K562 (cell line): ENCODE data around the gene OR52K1. TPM values are rescaled to one million over a fixed set of nuclear protein-coding genes. Genes with fewer than 3 reads are reported as not detected.
A peak's percentile ranks its signal among the peaks of the same experiment; 100 is the strongest.

Source experiments
- ATAC-seq: fragments of 200-7000 bp; cut with Tn5 transposase; 3 replicates; pipeline ENCODE4 v1.9.1; 2020; ENCODE audit warnings: moderate library complexity
- BruUV-seq: library from RNA; stranded (reverse); fragments of 400-500 nt; replicated peaks from 2 replicates; lab custom pipeline; 2021; lab: Mats Ljungman, UMichigan
- CTCF ChIA-PET: fragments of 300-600 bp; formaldehyde crosslinking; extraction: SDS; loops from one replicate; lab custom pipeline; 2021; ENCODE audit warnings: low intra/inter-chr PET ratio; lab: Yijun Ruan, JAX
- POLR2A ChIA-PET: fragments of 300-600, 350-650 bp; sonication (Branson Sonifier 250); formaldehyde crosslinking; extraction: SDS; loops from one replicate; lab custom pipeline; 2021; ENCODE audit warnings: antibody characterized with exemption, inconsistent platforms; lab: Yijun Ruan, JAX
- DNase-seq, 4 experiments: peaks; one replicate each; pipeline versions ENCODE4 v3.0.0 to v3.0.0-alpha.2; 2011 to 2018; ENCODE audit warnings: low spot score in 3 of 4, mixed read lengths in 3 of 4; ENCODE audit errors: extremely low read depth in 1 of 4
- FAIRE-seq: peaks from 2 replicates; lab custom pipeline; 2011; peaks lifted over from hg19 to GRCh38; lab: Jason Lieb, UNC
- H2AFZ ChIP-seq: 2 replicates; pipeline ENCODE4 v1.6.0; 2011; ENCODE audit warnings: low read depth, low read length, control low read depth, inconsistent platforms
- H3K27ac ChIP-seq: fragments of 200-600 bp; 3 replicates; pipeline ENCODE4 v1.8.0; 2011; ENCODE audit warnings: low read depth, mild to moderate bottlenecking, control low read depth, inconsistent platforms, low read length, moderate library complexity, mixed read lengths; ENCODE audit errors: extremely low read depth
- H3K27me3 ChIP-seq, 2 experiments: fragments of 300-600 bp in 1 of 2; 2 replicates in 1 of 2; 3 replicates in 1 of 2; pipeline versions ENCODE4 v1.6.0 to v1.8.0; 2011; ENCODE audit warnings: inconsistent platforms in 2 of 2, low read length in 2 of 2, mild to moderate bottlenecking in 1 of 2, mixed read lengths in 1 of 2, moderate library complexity in 1 of 2; ENCODE audit not compliant: control insufficient read depth in 2 of 2, insufficient read depth in 2 of 2
- H3K36me3 ChIP-seq: fragments of 300-600 bp; 3 replicates; pipeline ENCODE4 v1.8.0; 2011; ENCODE audit warnings: mild to moderate bottlenecking, low read length, inconsistent platforms; ENCODE audit not compliant: control insufficient read depth, insufficient read depth
- H3K4me1 ChIP-seq, 2 experiments: fragments of 200-600 bp in 1 of 2; replicated peaks in 1 of 2; 2 replicates in 1 of 2; 3 replicates in 1 of 2; pipeline versions ENCODE4 v1.5.1 to v1.8.0; 2011; ENCODE audit warnings: inconsistent platforms in 2 of 2, low read length in 2 of 2, mild to moderate bottlenecking in 1 of 2, mixed read lengths in 1 of 2, moderate library complexity in 1 of 2; ENCODE audit not compliant: control insufficient read depth in 2 of 2, insufficient read depth in 2 of 2
- H3K4me2 ChIP-seq: 2 replicates; pipeline ENCODE4 v1.6.1; 2011; ENCODE audit warnings: low read length, control low read depth, inconsistent platforms, mixed read lengths; ENCODE audit not compliant: insufficient read depth
- H3K4me3 ChIP-seq: fragments of 200-600 bp; sonication (generic), shearing (Covaris generic); 2 replicates; pipeline ENCODE4 v1.5.1; 2016; ENCODE audit warnings: control low read depth, inconsistent platforms
- H3K79me2 ChIP-seq: fragments of 200-600 bp; 3 replicates; pipeline ENCODE4 v1.8.0; 2011; ENCODE audit warnings: low read length, inconsistent platforms; ENCODE audit not compliant: control insufficient read depth, insufficient read depth
- H3K9ac ChIP-seq, 2 experiments: 2 replicates each; pipeline versions ENCODE4 v1.6.0 to v1.6.1; 2011; ENCODE audit warnings: low read depth in 2 of 2, low read length in 2 of 2, control low read depth in 1 of 2, inconsistent platforms in 1 of 2, mild to moderate bottlenecking in 1 of 2, mixed read lengths in 1 of 2; ENCODE audit not compliant: insufficient read depth in 1 of 2
- H3K9me1 ChIP-seq: one replicate; pipeline ENCODE4 v1.6.0; 2011; ENCODE audit warnings: inconsistent platforms, mild to moderate bottlenecking, low read length, moderate library complexity; ENCODE audit not compliant: control insufficient read depth, insufficient read depth
- H3K9me3 ChIP-seq: replicated peaks from 2 replicates; pipeline ENCODE4 v1.5.1; 2011; ENCODE audit warnings: low read depth, low read length, inconsistent platforms; ENCODE audit not compliant: control insufficient read depth, insufficient read depth
- H4K20me1 ChIP-seq: replicated peaks from 2 replicates; pipeline ENCODE4 v1.6.1; 2011; ENCODE audit warnings: low read length, inconsistent platforms, mixed read lengths; ENCODE audit not compliant: control insufficient read depth, insufficient read depth
- CBX8 ChIP-seq: fragments of 200-600 bp; sonication (generic); IDR thresholded peaks from 2 replicates; pipeline ENCODE4 v1.6.1; 2012; ENCODE audit warnings: borderline replicate concordance, mixed run types, low read depth, mild to moderate bottlenecking, moderate library complexity, mixed read lengths, low read length, control low read depth, inconsistent platforms; ENCODE audit not compliant: poor library complexity, severe bottlenecking; ENCODE audit errors: extremely low read depth
- FOSL1 ChIP-seq: fragments of 200-800 bp; sonication (Bioruptor generic); conservative IDR thresholded peaks from 2 replicates; pipeline ENCODE4 v1.6.1; 2016; ENCODE audit warnings: missing genetic modification characterization, missing compliant biosample characterization
- JUND ChIP-seq, 2 experiments: IDR thresholded peaks; 2 replicates in 1 of 2; 3 replicates in 1 of 2; pipeline ENCODE4 v1.6.1; 2011; ENCODE audit warnings: borderline replicate concordance in 2 of 2, low read depth in 2 of 2, low read length in 2 of 2, improper control_type of control experiment in 1 of 2, missing biosample characterization in 1 of 2, missing genetic modification characterization in 1 of 2, missing genetic modification reagents in 1 of 2
- PPARD ChIP-seq: fragments of 250-450 bp; sonication (Bioruptor Pico); IDR thresholded peaks from 2 replicates; pipeline ENCODE4 v1.8.0; 2022; ENCODE audit warnings: inconsistent platforms, mild to moderate bottlenecking, moderate library complexity
- ZNF584 ChIP-seq: fragments of 200-800 bp; sonication (Bioruptor generic); IDR thresholded peaks from 2 replicates; pipeline ENCODE4 v1.6.1; 2016; ENCODE audit warnings: low read depth, mild to moderate bottlenecking, missing genetic modification characterization, missing compliant biosample characterization
- ZNF644 ChIP-seq: fragments of 200-800 bp; sonication (Bioruptor generic); IDR thresholded peaks from 2 replicates; pipeline ENCODE4 v1.6.1; 2016; ENCODE audit warnings: low read depth, missing genetic modification characterization, missing compliant biosample characterization
- WGBS: fragments of 100-300 bp; shearing (Covaris generic); methylation state at CpG from one replicate; pipeline ENCODE4 v1.1.6; 2016; ENCODE audit warnings: low coverage, mixed read lengths; ENCODE audit not compliant: insufficient coverage; ENCODE audit errors: missing lambda C conversion rate; 5-methylcytosine and 5-hydroxymethylcytosine counted together
- in situ Hi-C: fragments of 300-500 bp; cut with MboI; formaldehyde crosslinking; loops from 4 replicates; pipeline ENCODE4 v1.15.0; 2018; ENCODE audit warnings: inconsistent platforms, mixed read lengths
- intact Hi-C: fragments of 100-400 bp; cut with micrococcal nuclease; formaldehyde crosslinking; loops from 2 replicates; pipeline ENCODE4 v1.14.2; 2022
- polyA plus RNA-seq, 8 experiments: library from polyadenylated mRNA; depleted of rRNA in 4 of 8; stranded (reverse) in 5 of 8; unstranded in 3 of 8; fragments of >200 nt; fragmentation: Nextera tagmentation in 2 of 8; fragmentation: Illumina TruSeq in 1 of 8; extraction: Ambion mirVana in 2 of 8; extraction: Trizol in 1 of 8; gene quantifications; 2 replicates each; pipeline versions ENCODE4 v1.2.1 to v1.2.3, GENCODE V29; 2011 to 2014; ENCODE audit warnings: inconsistent platforms in 1 of 8, missing spikeins in 1 of 8
- total RNA-seq, 7 experiments: library from RNA; depleted of rRNA in 6 of 7; stranded (reverse); fragments of >200 nt in 6 of 7; fragmentation: Illumina TruSeq in 2 of 7; extraction: Trizol in 2 of 7; gene quantifications; 2 replicates each; pipeline versions ENCODE4 v1.2.1 to v1.2.3, GENCODE V29; 2011 to 2021; ENCODE audit warnings: low replicate concordance in 1 of 7

OR52K1 gene
- total and polyA plus RNA-seq, 9 of the 15 experiments (the other 6 are each of a cell fraction or from before 2014, with no cell fraction given) = not detected

GRCh38 chr11:4495487-4495886 lies 13.0 kb downstream of the OR52K1 start:
- TF ChIP-seq FOSL1 (tag) = 0 out of 2 replicates have a peak, but pooled peaks have one; percentile 31
- TF ChIP-seq ZNF644 (tag) = no peak
- no peak for TF ChIP-seq JUND (IDR thresholded peaks at IDR 0.05; ENCODE audit: borderline replicate concordance, low read depth, low read length)
- 0 out of 3 replicates have a peak, but pooled peaks have one; percentile 34 for TF ChIP-seq JUND (tag; IDR thresholded peaks at IDR 0.05; ENCODE audit: borderline replicate concordance, low read depth, low read length)

GRCh38 chr11:4495986-4496385 lies 13.5 kb downstream of the OR52K1 start:
- H4K20me1 ChIP-seq = no peaks in the 10 kb centered on the region
- no peaks in the 10 kb centered on the region for H3K36me3 ChIP-seq
- H3K4me3 ChIP-seq = no peak overlapping the region
- CTCF ChIA-PET = no interaction called here
- POLR2A ChIA-PET = no interaction called here
- ATAC-seq (no peak), DNase-seq (no peak), FAIRE-seq (no peak)
- intact Hi-C loops (no loop called here), in situ Hi-C loops (no loop called here)
- H2AFZ ChIP-seq = no peak overlapping the region
- H3K4me1 ChIP-seq = no peaks in the 10 kb centered on the region
- BruUV-seq = no TSS peak
- no peak overlapping the region for H3K9ac ChIP-seq
- no peaks in the 10 kb centered on the region for H3K9me1 ChIP-seq
- TF ChIP-seq CBX8 (peak; percentile 50), ZNF584 (CRISPR knock-in tag) (no peak), PPARD (CRISPR knock-in tag) (no peak)
- H3K27me3 ChIP-seq = peaks cover 12 to 22% of the 10 kb centered on the region in 2 experiments; a peak in 3 of 5 replicates
- 2% methylated on average over 6 of the region's 6 CpGs for WGBS
- H3K9me3 ChIP-seq = no peaks in the 10 kb centered on the region
- H3K27ac ChIP-seq = no peak overlapping the region
- no peaks in the 10 kb centered on the region for H3K79me2 ChIP-seq
- no peak overlapping the region for H3K4me2 ChIP-seq

More at GRCh38 chr11:4495487-4495886, 13.0 kb downstream of the OR52K1 start:
- ATAC-seq (no peak), DNase-seq (no peak), FAIRE-seq (no peak)
- in situ Hi-C loops = no loop called here
- Histone ChIP-seq H3K9me1 (no peaks in the 10 kb centered on the region), H3K9ac (no peak overlapping the region), H3K4me3 (no peak overlapping the region), H4K20me1 (no peaks in the 10 kb centered on the region), H3K9me3 (no peaks in the 10 kb centered on the region), H3K27me3 (peaks cover 12 to 22% of the 10 kb centered on the region in 2 experiments; a peak in 3 of 5 replicates), H2AFZ (no peak overlapping the region), H3K79me2 (no peaks in the 10 kb centered on the region), H3K36me3 (no peaks in the 10 kb centered on the region), H3K27ac (no peak overlapping the region), H3K4me2 (no peak overlapping the region), H3K4me1 (no peaks in the 10 kb centered on the region)
- ChIA-PET CTCF (interaction anchor here (5.0 kb wide), 1 partner anchor 307 kb away, joined by 30 read pairs; no protein-coding TSS in a partner anchor), POLR2A (no interaction called here)
- intact Hi-C loops = no loop called here
- no TSS peak for BruUV-seq
- WGBS = 0% methylated on average over 7 of the region's 7 CpGs
